HG03095 (cell line): ENCODE results near the gene FAM237A.

Experiments
- ATAC-seq: cut with Tn5 transposase; IDR thresholded peaks from one replicate; pipeline ENCODE4 v1.9.1; 2021; ENCODE audit warnings: moderate library complexity; ENCODE audit not compliant: unreplicated experiment

The FAM237A gene

DNA sequence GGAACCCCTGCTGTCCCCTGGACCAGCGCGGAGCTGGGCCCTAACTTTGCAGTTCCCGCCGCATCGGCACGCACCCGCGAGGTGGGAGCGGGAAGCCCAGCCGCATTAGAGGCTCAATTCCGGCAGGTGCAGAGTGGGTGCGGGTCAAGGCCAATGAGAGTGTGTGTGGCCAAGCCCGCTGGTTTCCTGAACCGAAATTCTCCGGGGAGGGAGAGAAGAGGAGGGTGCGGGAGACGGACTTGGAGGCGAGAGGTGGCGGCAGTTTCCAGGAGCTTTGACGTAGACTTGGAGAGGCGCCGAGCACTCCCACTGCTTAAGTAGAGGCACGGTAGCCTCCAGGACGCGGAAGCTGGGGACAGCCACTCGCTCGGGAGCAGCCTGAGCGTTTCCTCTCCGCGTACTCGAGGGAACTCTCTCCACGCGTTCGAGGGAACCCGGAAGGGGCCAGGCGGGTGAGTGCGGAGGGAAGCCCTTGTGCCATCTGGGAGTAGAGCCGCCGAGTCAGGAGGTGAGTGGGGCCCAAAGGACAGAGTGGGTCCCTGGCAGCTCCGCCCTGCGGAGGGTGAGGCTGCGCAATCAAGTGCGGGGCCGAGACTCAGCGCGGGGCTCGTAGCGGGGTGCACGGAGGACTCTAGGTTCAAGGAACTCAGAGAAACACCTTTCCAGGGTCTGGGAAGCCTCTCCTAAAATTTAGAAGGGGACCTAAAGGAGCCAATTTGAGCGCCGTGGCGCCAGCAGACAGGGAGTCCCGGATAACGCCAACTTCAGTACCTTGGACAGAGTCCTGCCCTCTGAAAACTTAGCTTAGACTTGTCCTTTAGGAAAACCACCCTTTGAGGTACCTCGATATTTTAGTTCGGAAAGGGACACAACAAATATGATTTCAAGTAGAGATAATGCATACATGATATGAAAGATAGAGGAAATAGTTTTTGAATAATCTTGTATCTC lies at the start of gene FAM237A:
Gene FAM237A, plus strand, starts transcription at position 413 of the 951 bp plus-strand sequence. CDS start 1,750 bp downstream, outside the sequence.
- no peak for ATAC-seq

DNA sequence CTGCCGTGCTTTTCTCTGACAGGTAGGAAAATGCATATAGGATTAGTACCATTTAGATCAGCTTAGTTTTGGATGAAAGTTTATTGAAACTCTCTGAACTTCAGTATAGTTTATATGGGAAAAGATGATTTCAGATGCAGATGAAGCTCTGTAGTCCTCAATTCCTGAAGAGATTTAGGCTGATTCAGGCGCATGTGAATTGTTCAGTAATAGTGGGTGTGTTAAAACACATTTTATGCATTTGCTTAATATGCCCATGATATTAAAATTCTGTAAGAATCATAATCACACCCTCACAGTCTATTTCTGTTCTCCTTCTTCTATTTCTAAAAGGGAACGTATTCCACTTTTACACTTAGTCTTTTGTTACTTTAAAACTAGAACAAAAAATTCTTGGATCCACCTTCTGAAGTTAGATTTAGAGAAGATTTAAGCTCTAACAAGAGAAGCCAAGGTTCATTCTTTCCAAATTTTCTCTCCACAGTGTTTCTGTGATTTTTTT lies 44.5 kb upstream of the FAM237A start:
- ATAC-seq: no peak

DNA sequence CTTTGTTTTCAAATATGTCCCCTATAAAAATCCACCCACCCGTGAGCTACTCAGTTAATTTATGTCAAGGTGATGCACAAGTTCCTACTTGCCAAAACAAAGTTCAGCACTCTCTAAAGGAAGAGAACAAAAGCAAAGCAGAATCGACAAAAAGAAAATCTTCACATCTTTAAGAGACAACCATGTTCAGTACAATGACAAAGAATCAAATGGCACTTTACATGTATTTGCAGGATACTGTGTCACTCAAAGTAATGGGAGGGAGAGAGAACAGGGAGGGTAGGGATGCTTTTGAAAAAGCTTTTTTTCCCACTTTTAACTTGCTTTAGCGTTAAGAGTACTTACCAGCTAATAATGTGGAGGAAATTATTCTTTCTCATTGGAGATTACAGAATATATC lies 39.0 kb upstream of the FAM237A start:
- ATAC-seq: no peak

DNA sequence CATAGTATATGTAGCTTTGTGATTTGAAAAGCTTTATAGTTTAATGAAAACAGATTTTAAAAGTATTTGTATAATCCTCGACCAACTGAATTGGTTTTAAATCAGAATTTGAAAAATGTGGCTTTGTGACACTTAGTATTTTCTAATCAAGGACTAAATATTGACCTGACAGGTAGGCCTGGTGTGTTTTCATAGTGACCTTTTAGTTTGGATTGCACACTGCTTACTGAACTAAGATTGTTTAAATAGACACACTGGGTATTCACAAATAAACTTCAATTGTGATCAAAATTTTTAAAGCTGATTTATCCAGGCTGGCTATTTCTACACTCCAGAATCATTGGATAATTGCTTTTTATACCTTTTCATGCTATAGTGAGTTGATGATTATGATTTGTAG lies 31.8 kb upstream of the FAM237A start:
- no peak for ATAC-seq

DNA sequence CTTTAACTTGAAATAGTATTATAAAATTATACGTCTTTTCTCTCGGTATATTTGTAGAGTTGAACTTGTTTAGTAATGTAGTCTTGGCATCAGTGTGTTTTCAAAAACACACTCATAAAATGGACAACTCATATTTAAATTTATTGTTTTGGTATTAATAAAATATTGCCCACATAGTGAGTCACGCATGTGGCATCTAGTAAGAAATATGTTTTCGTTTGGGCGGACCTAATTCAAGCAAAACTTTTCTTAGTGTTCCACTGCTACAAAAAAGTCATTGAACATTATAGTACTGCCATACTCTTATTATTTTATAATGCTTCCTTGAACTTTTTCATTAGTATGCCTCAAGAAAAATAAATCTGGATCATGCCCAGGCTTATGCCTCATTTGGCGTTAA lies 31.1 kb upstream of the FAM237A start:
- ATAC-seq: no peak

- ATAC-seq: no peak
Measured at GRCh38 chr2:206611736-206612135, 30.6 kb upstream of the FAM237A start.

- ATAC-seq: no peak
Measured at GRCh38 chr2:206614811-206615210, 27.5 kb upstream of the FAM237A start.

GRCh38 chr2:206615417-206616089 lies 26.7 kb upstream of the FAM237A start:
- no peak for ATAC-seq

DNA sequence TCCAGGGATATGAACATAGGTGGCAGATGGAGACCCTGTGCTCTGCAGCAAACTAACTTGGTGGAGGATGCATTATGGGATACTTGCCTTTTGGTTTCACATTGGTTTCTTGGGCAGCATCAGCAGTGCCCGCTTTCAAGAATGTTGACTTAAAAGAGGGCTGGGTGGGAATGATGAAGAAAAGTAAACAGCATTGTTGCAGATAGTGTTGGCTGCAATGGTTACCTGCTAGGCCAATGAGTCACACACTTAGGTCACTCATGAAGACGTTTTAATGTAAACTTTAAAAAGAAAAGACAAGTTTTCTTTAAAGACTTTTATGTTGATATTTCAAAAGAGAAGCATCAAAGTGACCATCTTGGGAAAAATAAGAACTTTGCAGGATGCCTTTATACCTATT lies 26.1 kb upstream of the FAM237A start:
- no peak for ATAC-seq

- ATAC-seq: no peak
Measured at GRCh38 chr2:206619011-206619410, 23.3 kb upstream of the FAM237A start.

GRCh38 chr2:206626108-206626507 lies 16.2 kb upstream of the FAM237A start:
- no peak for ATAC-seq

- ATAC-seq: no peak
Measured at GRCh38 chr2:206627632-206628031, 14.7 kb upstream of the FAM237A start.

DNA sequence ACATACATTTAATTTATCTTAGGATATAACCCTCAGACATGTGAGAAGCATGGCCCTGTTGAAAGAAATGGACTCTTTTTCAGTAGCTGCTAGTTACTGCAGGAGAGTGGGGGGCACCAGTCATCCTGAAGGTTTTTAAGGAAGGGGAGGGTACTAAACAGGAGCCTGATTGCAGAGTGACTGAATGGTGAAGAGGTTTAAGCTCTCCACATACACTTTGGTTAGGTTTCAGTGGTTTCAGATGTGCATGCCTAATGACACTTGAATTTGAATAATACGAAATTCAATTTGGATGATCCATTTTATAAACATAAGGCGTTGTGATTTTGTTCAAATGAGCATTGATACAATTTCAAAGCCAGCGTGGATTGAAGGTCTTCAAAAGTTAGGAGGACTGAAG lies 10.9 kb upstream of the FAM237A start:
- no peak for ATAC-seq

DNA sequence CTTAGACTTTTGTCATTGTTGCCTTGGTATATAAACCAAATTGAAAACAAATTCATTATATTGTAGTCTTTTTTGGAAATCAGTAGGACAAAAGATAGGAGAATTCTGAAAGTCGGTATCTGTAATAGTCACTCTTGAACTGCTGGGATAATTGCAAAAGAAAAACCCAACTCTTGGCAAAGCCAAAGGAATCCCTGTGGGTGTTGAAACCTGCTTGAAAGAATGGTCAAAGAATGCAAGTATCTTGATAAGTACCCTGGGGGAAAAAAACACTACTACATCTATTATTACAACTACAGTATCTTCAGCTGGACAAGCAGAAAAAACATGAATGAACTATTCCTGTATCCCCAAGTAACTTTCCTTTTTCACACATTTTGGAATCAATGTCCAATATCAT lies 7.3 kb upstream of the FAM237A start:
- no peak for ATAC-seq

DNA sequence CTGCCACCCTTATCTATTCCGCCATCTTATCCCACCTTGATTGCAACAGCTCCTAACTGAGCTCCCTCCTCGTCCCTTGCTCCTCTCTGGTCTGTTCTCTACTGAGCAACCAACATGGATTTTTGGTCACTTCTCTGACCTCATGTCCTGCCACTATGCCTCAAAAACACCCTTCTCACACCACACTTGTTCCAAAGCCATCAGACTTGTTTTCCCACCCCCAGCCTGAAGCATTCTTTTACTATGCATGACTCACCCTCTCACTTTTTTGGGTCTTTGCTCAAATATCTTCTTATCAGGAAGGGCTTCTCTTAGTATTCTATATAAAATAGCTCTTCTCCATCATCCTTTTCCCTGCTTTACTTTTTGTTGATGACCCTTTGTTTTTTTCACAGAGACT lies 2.7 kb upstream of the FAM237A start:
- no peak for ATAC-seq

DNA sequence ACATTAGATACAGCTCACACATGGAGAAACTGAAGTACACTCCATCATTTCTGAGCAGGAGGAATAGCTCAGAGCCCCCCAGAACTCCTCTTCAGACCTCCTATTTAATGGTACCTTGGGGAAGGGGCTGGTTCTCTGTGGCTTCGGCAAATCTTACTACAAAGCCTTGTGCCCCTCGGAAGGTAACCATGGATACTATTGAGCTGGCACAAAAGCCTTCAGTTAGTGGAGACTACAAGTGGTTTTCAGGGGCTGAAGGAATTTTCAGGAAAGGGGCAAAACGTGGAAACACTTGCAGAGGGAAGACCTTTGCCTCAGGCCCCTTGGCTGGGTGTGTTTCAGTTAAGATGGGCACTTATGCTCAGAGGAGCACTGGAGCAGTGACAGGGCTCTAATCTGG lies 1.1 kb upstream of the FAM237A start:
- ATAC-seq: no peak

GRCh38 chr2:206647985-206648384 lies 5.7 kb downstream of the FAM237A start:
- no peak for ATAC-seq

GRCh38 chr2:206657087-206657486 lies 14.8 kb downstream of the FAM237A start:
- ATAC-seq: no peak

DNA sequence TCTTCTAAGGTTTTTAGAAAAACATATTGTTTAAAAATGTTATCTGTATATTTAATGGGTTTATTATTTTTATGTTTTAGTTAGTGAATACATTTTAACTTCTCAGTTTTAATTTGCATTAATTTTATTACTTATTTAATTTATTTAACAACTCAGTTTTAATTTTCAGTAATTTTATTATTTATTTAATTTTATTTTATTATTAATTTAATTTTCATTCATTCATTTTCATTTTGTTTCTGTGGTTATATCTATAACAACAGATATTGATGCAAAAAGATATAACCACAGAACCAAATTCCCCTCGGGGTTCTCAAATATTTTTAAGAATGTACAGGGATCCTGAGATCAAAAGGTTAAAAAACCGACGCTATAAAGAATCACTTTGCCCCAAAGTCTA lies 23.0 kb downstream of the FAM237A start:
- no peak for ATAC-seq

GRCh38 chr2:206670531-206671319 lies 28.4 kb downstream of the FAM237A start:
- no peak for ATAC-seq

GRCh38 chr2:206683546-206683945 lies 41.3 kb downstream of the FAM237A start:
- ATAC-seq: no peak
